Endothelial cell of coronary artery (primary cell): ENCODE data around the gene INSM2. TPM values are rescaled to one million over a fixed set of nuclear protein-coding genes. Genes with fewer than 3 reads are reported as not detected.

ENCODE experiments used
- total RNA-seq: library from RNA; depleted of rRNA; stranded (reverse); fragments of >200 nt; gene quantifications from 2 replicates; pipeline ENCODE4 v1.2.3, GENCODE V29; 2014

Gene INSM2, protein sequence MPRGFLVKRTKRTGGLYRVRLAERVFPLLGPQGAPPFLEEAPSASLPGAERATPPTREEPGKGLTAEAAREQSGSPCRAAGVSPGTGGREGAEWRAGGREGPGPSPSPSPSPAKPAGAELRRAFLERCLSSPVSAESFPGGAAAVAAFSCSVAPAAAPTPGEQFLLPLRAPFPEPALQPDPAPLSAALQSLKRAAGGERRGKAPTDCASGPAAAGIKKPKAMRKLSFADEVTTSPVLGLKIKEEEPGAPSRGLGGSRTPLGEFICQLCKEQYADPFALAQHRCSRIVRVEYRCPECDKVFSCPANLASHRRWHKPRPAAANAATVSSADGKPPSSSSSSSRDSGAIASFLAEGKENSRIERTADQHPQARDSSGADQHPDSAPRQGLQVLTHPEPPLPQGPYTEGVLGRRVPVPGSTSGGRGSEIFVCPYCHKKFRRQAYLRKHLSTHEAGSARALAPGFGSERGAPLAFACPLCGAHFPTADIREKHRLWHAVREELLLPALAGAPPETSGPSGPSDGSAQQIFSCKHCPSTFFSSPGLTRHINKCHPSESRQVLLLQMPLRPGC
- not detected in 2 replicates for total RNA-seq

DNA sequence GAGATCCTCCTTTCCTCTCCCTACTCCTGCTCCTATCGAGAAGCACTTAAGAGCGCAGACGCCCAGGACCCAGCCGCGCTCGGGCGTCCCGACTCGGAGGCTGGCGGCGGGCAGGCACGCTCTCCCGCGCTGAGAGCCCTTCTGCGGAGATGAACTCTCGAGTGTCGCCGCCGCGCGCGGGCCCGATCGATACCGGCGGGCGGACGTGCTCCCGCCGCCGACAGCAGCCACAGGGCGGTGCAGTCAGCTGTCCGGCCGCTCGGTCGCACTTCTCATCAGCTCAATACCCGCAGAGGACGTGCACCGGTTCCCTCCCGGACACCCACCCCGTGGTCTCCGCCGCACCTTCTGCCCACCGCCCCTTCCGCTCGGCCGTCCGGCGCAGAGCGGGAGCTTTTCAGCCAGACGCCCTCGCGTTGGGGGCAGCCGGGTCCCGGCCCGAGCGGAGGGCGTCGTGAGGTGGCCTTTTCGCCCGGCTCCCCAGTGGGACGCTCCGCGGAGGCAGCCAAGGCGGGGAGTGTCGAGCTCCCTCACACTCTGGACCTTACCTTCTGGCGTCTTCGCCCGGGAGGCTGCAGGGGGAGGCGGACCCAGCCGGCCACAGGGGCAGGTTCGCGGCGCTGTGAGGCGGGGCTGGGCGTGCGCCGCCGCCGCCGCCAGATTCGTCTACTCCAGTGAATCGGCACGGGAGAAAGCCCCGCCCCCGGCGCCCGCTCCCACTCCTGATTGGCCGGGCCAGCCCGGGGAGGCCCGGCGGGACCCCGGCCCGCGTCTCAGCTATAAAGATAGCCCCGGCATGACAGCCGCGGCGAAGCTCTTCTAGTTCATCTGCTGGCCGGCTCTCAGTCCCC lies at the start of gene INSM2:
INSM2 (plus strand) TSS at position 808 of the 851 bp plus-strand sequence. CDS start 89 bp downstream, outside the sequence.

Other genes starting within 250 kb of the INSM2 start
- 246 and 312 TPM in 2 replicates for gene PSMA6, start 241.8 kb upstream of the INSM2 start, total RNA-seq
- gene NFKBIA, start 129.4 kb upstream of the INSM2 start, total RNA-seq, result 102 and 155 TPM in 2 replicates